HCT116 (cell line): ENCODE data around the gene ALDH8A1. TPM values are rescaled to one million over a fixed set of nuclear protein-coding genes. Genes with fewer than 3 reads are reported as not detected.

ENCODE experiments used
- ATAC-seq: fragments of 200-7000 bp; cut with Tn5 transposase; 2 replicates; pipeline ENCODE4 v1.9.1; 2020; ENCODE audit warnings: mild to moderate bottlenecking, moderate library complexity
- BruUV-seq: library from RNA; stranded (reverse); fragments of 400-500 nt; replicated peaks from 2 replicates; lab custom pipeline; 2021; lab: Mats Ljungman, UMichigan
- CTCF ChIA-PET: fragments of 300-600 bp; sonication (Branson Sonifier 250); formaldehyde crosslinking; loops from one replicate; lab custom pipeline; 2021; ENCODE audit warnings: antibody characterized with exemption; lab: Charles Lee
- POLR2A ChIA-PET: fragments of 300-600, 350-600 bp; sonication (Branson Sonifier 250); formaldehyde crosslinking; loops from one replicate; lab custom pipeline; 2021; ENCODE audit warnings: antibody characterized with exemption; lab: Charles Lee
- RAD21 ChIA-PET, 2 experiments: fragments of 300-600 bp; sonication (Branson Sonifier 250); formaldehyde crosslinking; loops; one replicate each; lab custom pipeline; 2023; ENCODE audit warnings: low total read pairs in 2 of 2; ENCODE audit not compliant: uncharacterized antibody in 2 of 2, unreplicated experiment in 2 of 2, low non-redundant PET in 1 of 2; lab: Charles Lee
- DNase-seq: peaks from one replicate; pipeline ENCODE4 v3.0.0-alpha.2; 2010; ENCODE audit warnings: low read depth, low spot score
- H2AFZ ChIP-seq: fragments of 200-600 bp; shearing (Covaris generic), sonication (generic); 2 replicates; pipeline ENCODE4 v1.6.1; 2017; ENCODE audit warnings: low read depth, mixed run types, mixed read lengths, antibody characterized with exemption, low read length; ENCODE audit not compliant: poor library complexity, severe bottlenecking
- H3K27ac ChIP-seq: 2 replicates; pipeline ENCODE4 v1.5.1; 2012; ENCODE audit warnings: low read depth, low read length
- H3K27me3 ChIP-seq: fragments of 200-600 bp; sonication (generic); 2 replicates; pipeline ENCODE4 v1.6.1; 2016; ENCODE audit warnings: mixed run types, low read length, mixed read lengths; ENCODE audit not compliant: insufficient read depth
- H3K36me3 ChIP-seq, 2 experiments: fragments of 200-500 bp in 1 of 2; fragments of 200-600 bp in 1 of 2; sonication (Bioruptor generic) in 1 of 2; sonication (generic) in 1 of 2; 2 replicates each; pipeline versions ENCODE4 v1.5.1 to v1.6.1; 2014 to 2016; ENCODE audit warnings: low read length in 2 of 2, inconsistent platforms in 1 of 2, mixed read lengths in 1 of 2, mixed run types in 1 of 2; ENCODE audit not compliant: insufficient read depth in 2 of 2, control insufficient read depth in 1 of 2
- H3K4me1 ChIP-seq, 2 experiments: fragments of 200-600 bp in 1 of 2; sonication (generic) in 1 of 2; 2 replicates each; pipeline versions ENCODE4 v1.5.1 to v1.6.1; 2012 to 2017; ENCODE audit warnings: low read length in 2 of 2, inconsistent platforms in 1 of 2, mild to moderate bottlenecking in 1 of 2, mixed read lengths in 1 of 2, mixed run types in 1 of 2, moderate library complexity in 1 of 2; ENCODE audit not compliant: insufficient read depth in 2 of 2, control insufficient read depth in 1 of 2
- H3K4me2 ChIP-seq: fragments of 200-600 bp; sonication (generic); 2 replicates; pipeline ENCODE4 v1.6.1; 2017; ENCODE audit warnings: mixed run types, low read length, mixed read lengths
- H3K4me3 ChIP-seq, 2 experiments: fragments of 200-600 bp in 1 of 2; sonication (generic) in 1 of 2; replicated peaks in 1 of 2; 2 replicates each; pipeline ENCODE4 v1.5.1; 2011 to 2016; ENCODE audit warnings: low read length in 2 of 2, control low read depth in 1 of 2, low read depth in 1 of 2, mild to moderate bottlenecking in 1 of 2, mixed read lengths in 1 of 2, mixed run types in 1 of 2
- H3K79me2 ChIP-seq: fragments of 200-600 bp; sonication (generic); 2 replicates; pipeline ENCODE4 v1.6.1; 2017; ENCODE audit warnings: mild to moderate bottlenecking, mixed run types, low read length, moderate library complexity, mixed read lengths; ENCODE audit not compliant: insufficient read depth
- H3K9ac ChIP-seq: fragments of 200-600 bp; sonication (generic); 2 replicates; pipeline ENCODE4 v1.6.1; 2016; ENCODE audit warnings: low read length, mixed read lengths
- H3K9me2 ChIP-seq: fragments of 200-600 bp; sonication (generic), shearing (Covaris generic); 2 replicates; pipeline ENCODE4 v1.6.1; 2017; ENCODE audit warnings: mixed run types, mild to moderate bottlenecking, moderate library complexity; ENCODE audit not compliant: insufficient read depth
- H3K9me3 ChIP-seq, 2 experiments: fragments of 200-500 bp in 1 of 2; fragments of 200-600 bp in 1 of 2; sonication (Bioruptor generic) in 1 of 2; sonication (generic) in 1 of 2; 2 replicates each; pipeline ENCODE4 v1.6.1; 2014 to 2017; ENCODE audit warnings: low read length in 2 of 2, mixed read lengths in 2 of 2, inconsistent platforms in 1 of 2, low read depth in 1 of 2, mild to moderate bottlenecking in 1 of 2, mixed run types in 1 of 2, moderate library complexity in 1 of 2; ENCODE audit not compliant: control insufficient read depth in 1 of 2, insufficient read depth in 1 of 2
- H4K20me1 ChIP-seq: fragments of 200-600 bp; sonication (generic), shearing (Covaris generic); 2 replicates; pipeline ENCODE4 v1.6.1; 2017; ENCODE audit warnings: mixed run types, mild to moderate bottlenecking, moderate library complexity; ENCODE audit not compliant: insufficient read depth
- EGR1 ChIP-seq: IDR thresholded peaks from 2 replicates; pipeline ENCODE4 v1.6.1; 2012; ENCODE audit warnings: low read depth
- ELF1 ChIP-seq: IDR thresholded peaks from 2 replicates; pipeline ENCODE4 v1.6.1; 2012; ENCODE audit warnings: low read depth, borderline replicate concordance
- EZH2 ChIP-seq: fragments of 200-600 bp; sonication (generic); IDR thresholded peaks from 2 replicates; pipeline ENCODE4 v1.6.1; 2017; ENCODE audit warnings: antibody characterized with exemption, mixed run types
- FOSL1 ChIP-seq: IDR thresholded peaks from 2 replicates; pipeline ENCODE4 v1.6.1; 2012; ENCODE audit warnings: low read depth
- POLR2A ChIP-seq: IDR thresholded peaks from 2 replicates; pipeline ENCODE4 v1.7.0; 2011; ENCODE audit warnings: borderline replicate concordance; ENCODE audit not compliant: insufficient read depth, insufficient read length; ENCODE audit errors: extremely low read depth
- POLR2AphosphoS5 ChIP-seq: IDR thresholded peaks from 2 replicates; pipeline ENCODE4 v1.6.1; 2011; ENCODE audit warnings: mild to moderate bottlenecking, low read depth, low read length, moderate library complexity
- RAD21 ChIP-seq: IDR thresholded peaks from 2 replicates; pipeline ENCODE4 v1.6.1; 2012; ENCODE audit warnings: low read depth, mild to moderate bottlenecking
- SIN3A ChIP-seq: IDR thresholded peaks from 2 replicates; pipeline ENCODE4 v1.6.1; 2012; ENCODE audit warnings: low read depth
- SRF ChIP-seq: IDR thresholded peaks from 2 replicates; pipeline ENCODE4 v1.6.1; 2012; ENCODE audit warnings: low read depth
- YY1 ChIP-seq: IDR thresholded peaks from 2 replicates; pipeline ENCODE4 v1.6.1; 2011; ENCODE audit warnings: low read length, low read depth, moderate library complexity, mild to moderate bottlenecking; ENCODE audit not compliant: insufficient replicate concordance; ENCODE audit errors: extremely low read depth
- intact Hi-C: fragments of 100-400 bp; cut with micrococcal nuclease; formaldehyde crosslinking; loops from 2 replicates; pipeline ENCODE4 v1.10.0; 2022
- total RNA-seq: library from RNA; stranded (reverse); gene quantifications from one replicate; pipeline ENCODE4 v1.2.1, GENCODE V29; 2021; ENCODE audit not compliant: unreplicated experiment
- TF ChIP-seq, protein P1 (sequence below): IDR thresholded peaks from 2 replicates; pipeline ENCODE4 v1.6.1; 2012
- TF ChIP-seq, protein P2 (sequence below), 3 experiments: fragments of 200-600 bp in 1 of 3; sonication (generic) in 1 of 3; IDR thresholded peaks in 2 of 3; conservative IDR thresholded peaks in 1 of 3; 2 replicates each; pipeline ENCODE4 v1.5.1; 2012 to 2017; ENCODE audit warnings: low read depth in 2 of 3, low read length in 2 of 3, antibody characterized with exemption in 1 of 3, borderline replicate concordance in 1 of 3, control low read depth in 1 of 3, mild to moderate bottlenecking in 1 of 3, mixed read lengths in 1 of 3, mixed run types in 1 of 3, moderate library complexity in 1 of 3; ENCODE audit not compliant: insufficient read depth in 1 of 3
- TF ChIP-seq, protein P3 (sequence below): IDR thresholded peaks from 2 replicates; pipeline ENCODE4 v1.6.1; 2012; ENCODE audit warnings: low read depth
- TF ChIP-seq, protein P4 (sequence below): IDR thresholded peaks from 2 replicates; pipeline ENCODE4 v1.6.1; 2011; ENCODE audit warnings: mild to moderate bottlenecking, low read length, moderate library complexity; ENCODE audit not compliant: insufficient replicate concordance; ENCODE audit errors: extremely low read depth

ALDH8A1 gene
- total RNA-seq, 1 experiment from 2014 or later, result 1.4 TPM

DNA sequence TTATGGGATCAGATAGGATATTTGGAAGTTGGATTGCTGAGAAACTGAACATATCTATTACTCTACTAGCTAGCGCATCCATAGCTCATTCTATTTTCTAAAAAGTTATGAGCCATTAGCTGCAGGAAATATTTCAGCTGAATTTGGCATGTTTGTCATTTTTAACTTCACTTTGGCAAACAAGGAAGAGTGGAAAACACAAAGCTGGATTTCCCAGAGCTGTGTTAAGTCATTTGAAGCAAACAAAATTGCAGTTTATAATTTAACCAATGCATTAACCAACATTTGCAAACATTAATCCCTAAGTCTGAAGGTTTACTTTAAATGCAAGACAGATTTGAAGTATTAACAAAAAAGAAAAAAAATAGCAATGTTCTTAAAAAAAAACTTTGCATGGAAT is 1.2 kb downstream of the ALDH8A1 start:
- Histone ChIP-seq H3K36me3 (no peaks in the 10 kb centered on the region), H4K20me1 (no peaks in the 10 kb centered on the region), H3K9me3 (no peaks in the 10 kb centered on the region; a peak in 1 of 4 replicates), H3K4me3 (no peak overlapping the region), H3K27me3 (no peaks in the 10 kb centered on the region), H3K27ac (no peak overlapping the region), H2AFZ (no peak overlapping the region), H3K9me2 (no peaks in the 10 kb centered on the region), H3K4me1 (no peaks in the 10 kb centered on the region), H3K9ac (no peak overlapping the region), H3K79me2 (no peaks in the 10 kb centered on the region), H3K4me2 (no peak overlapping the region)
- ATAC-seq (no peak), DNase-seq (no peak)
- intact Hi-C loops, result loop anchor here (10.0 kb wide), 1 partner anchor 304 kb away; no protein-coding TSS in a partner anchor
- TF ChIP-seq, protein P1, sequence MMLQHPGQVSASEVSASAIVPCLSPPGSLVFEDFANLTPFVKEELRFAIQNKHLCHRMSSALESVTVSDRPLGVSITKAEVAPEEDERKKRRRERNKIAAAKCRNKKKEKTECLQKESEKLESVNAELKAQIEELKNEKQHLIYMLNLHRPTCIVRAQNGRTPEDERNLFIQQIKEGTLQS, result no peak
- TF ChIP-seq, protein P2, sequence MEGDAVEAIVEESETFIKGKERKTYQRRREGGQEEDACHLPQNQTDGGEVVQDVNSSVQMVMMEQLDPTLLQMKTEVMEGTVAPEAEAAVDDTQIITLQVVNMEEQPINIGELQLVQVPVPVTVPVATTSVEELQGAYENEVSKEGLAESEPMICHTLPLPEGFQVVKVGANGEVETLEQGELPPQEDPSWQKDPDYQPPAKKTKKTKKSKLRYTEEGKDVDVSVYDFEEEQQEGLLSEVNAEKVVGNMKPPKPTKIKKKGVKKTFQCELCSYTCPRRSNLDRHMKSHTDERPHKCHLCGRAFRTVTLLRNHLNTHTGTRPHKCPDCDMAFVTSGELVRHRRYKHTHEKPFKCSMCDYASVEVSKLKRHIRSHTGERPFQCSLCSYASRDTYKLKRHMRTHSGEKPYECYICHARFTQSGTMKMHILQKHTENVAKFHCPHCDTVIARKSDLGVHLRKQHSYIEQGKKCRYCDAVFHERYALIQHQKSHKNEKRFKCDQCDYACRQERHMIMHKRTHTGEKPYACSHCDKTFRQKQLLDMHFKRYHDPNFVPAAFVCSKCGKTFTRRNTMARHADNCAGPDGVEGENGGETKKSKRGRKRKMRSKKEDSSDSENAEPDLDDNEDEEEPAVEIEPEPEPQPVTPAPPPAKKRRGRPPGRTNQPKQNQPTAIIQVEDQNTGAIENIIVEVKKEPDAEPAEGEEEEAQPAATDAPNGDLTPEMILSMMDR (IDR thresholded peaks at IDR 0.05 in 2 of 3, conservative IDR thresholded peaks at IDR 0.05 in 1 of 3; ENCODE audit: borderline replicate concordance in 1 of 3, insufficient read depth in 1 of 3, low read depth in 2 of 3, low read length in 2 of 3), result no peak
- no peak for TF ChIP-seq POLR2A
- TF ChIP-seq SRF, result no peak
- TF ChIP-seq, protein P3, sequence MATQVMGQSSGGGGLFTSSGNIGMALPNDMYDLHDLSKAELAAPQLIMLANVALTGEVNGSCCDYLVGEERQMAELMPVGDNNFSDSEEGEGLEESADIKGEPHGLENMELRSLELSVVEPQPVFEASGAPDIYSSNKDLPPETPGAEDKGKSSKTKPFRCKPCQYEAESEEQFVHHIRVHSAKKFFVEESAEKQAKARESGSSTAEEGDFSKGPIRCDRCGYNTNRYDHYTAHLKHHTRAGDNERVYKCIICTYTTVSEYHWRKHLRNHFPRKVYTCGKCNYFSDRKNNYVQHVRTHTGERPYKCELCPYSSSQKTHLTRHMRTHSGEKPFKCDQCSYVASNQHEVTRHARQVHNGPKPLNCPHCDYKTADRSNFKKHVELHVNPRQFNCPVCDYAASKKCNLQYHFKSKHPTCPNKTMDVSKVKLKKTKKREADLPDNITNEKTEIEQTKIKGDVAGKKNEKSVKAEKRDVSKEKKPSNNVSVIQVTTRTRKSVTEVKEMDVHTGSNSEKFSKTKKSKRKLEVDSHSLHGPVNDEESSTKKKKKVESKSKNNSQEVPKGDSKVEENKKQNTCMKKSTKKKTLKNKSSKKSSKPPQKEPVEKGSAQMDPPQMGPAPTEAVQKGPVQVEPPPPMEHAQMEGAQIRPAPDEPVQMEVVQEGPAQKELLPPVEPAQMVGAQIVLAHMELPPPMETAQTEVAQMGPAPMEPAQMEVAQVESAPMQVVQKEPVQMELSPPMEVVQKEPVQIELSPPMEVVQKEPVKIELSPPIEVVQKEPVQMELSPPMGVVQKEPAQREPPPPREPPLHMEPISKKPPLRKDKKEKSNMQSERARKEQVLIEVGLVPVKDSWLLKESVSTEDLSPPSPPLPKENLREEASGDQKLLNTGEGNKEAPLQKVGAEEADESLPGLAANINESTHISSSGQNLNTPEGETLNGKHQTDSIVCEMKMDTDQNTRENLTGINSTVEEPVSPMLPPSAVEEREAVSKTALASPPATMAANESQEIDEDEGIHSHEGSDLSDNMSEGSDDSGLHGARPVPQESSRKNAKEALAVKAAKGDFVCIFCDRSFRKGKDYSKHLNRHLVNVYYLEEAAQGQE, result no peak
- no peak for TF ChIP-seq ELF1
- no peak for TF ChIP-seq FOSL1
- no peak for TF ChIP-seq YY1
- TF ChIP-seq POLR2AphosphoS5, result no peak
- TF ChIP-seq SIN3A, result no peak
- TF ChIP-seq RAD21, result no peak
- TF ChIP-seq, protein P4, sequence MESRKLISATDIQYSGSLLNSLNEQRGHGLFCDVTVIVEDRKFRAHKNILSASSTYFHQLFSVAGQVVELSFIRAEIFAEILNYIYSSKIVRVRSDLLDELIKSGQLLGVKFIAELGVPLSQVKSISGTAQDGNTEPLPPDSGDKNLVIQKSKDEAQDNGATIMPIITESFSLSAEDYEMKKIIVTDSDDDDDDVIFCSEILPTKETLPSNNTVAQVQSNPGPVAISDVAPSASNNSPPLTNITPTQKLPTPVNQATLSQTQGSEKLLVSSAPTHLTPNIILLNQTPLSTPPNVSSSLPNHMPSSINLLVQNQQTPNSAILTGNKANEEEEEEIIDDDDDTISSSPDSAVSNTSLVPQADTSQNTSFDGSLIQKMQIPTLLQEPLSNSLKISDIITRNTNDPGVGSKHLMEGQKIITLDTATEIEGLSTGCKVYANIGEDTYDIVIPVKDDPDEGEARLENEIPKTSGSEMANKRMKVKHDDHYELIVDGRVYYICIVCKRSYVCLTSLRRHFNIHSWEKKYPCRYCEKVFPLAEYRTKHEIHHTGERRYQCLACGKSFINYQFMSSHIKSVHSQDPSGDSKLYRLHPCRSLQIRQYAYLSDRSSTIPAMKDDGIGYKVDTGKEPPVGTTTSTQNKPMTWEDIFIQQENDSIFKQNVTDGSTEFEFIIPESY, result no peak
- TF ChIP-seq EGR1, result no peak
- TF ChIP-seq EZH2, result no peak
- RAD21 ChIA-PET, result no interaction called here
- CTCF ChIA-PET, result interaction anchor here (4.8 kb wide), 1 partner anchor 9 kb away, joined by 28 read pairs; no protein-coding TSS in a partner anchor
- POLR2A ChIA-PET, result no interaction called here
- BruUV-seq, result no TSS peak
